ENCODE data around the gene LGI2. TPM values are rescaled to one million over a fixed set of nuclear protein-coding genes. Genes with fewer than 3 reads are reported as not detected.

Gene LGI2
- total and polyA plus RNA-seq, 2 of the 8 experiments (the other 6 are each of a cell fraction or from before 2014, with no cell fraction given): 2.3 to 4.0 TPM

DNA sequence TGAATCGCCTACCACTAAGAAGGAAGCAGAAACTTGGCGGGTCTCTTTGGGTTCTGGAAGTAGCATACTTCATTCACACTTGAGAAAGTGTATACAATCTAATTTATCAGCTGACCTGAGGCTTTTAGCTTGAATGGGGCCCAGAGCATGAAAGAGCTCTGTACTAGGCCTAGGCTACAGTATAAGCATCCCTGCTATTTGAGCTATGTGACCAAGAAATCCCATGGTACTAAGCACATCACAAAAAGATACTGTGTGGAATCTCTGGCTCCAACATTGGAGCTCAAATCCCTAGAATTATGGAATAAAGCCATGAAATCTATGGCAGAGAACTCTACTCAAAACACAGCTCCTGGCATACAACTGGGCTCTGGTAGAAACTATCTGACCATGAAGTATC is 74.0 kb downstream of the LGI2 start:
- Histone ChIP-seq H2BK120ac (replicated peaks; ENCODE audit: low read depth, low read length) (no peak overlapping the region), H3K23me2 (ENCODE audit: low read depth, low read length) (no peaks in the 10 kb centered on the region; the same call in 1 of the 2 replicates), H3K23ac (ENCODE audit: insufficient read length) (no peak overlapping the region), H3K14ac (ENCODE audit: insufficient read length) (no peak overlapping the region), H3K9me3 (ENCODE audit: insufficient read depth in 2 of 2, low read depth in 1 of 2, low read length in 1 of 2) (peaks cover 0 to 3% of the 10 kb centered on the region in 2 experiments; a peak in 2 of 4 replicates), H3K27me3 (replicated peaks in 1 of 4; ENCODE audit: control insufficient read depth in 3 of 4, extremely low read depth in 1 of 4, insufficient read depth in 3 of 4, low read length in 3 of 4) (no peaks in the 10 kb centered on the region), H3K4me2 (ENCODE audit: insufficient read depth in 1 of 2, low read depth in 2 of 2, low read length in 2 of 2) (no peak overlapping the region), H2BK20ac (ENCODE audit: low read length) (no peak overlapping the region), H4K20me1 (replicated peaks in 1 of 2; ENCODE audit: control insufficient read depth in 1 of 2, insufficient read depth in 2 of 2, low read length in 2 of 2) (no peaks in the 10 kb centered on the region), H3K9ac (replicated peaks in 1 of 4; ENCODE audit: extremely low read depth in 1 of 4, low read depth in 3 of 4, low read length in 3 of 4) (no peak overlapping the region), H3K79me2 (ENCODE audit: control insufficient read depth in 1 of 2, insufficient read depth in 2 of 2, low read length in 2 of 2) (no peaks in the 10 kb centered on the region), H3K4ac (replicated peaks; ENCODE audit: insufficient read length, low read depth, low read length) (no peak overlapping the region), H2BK12ac (ENCODE audit: low read depth, low read length) (no peak overlapping the region), H3K27ac (ENCODE audit: low read depth, low read length) (no peak overlapping the region), H3K79me1 (ENCODE audit: low read depth, low read length) (no peaks in the 10 kb centered on the region), H2BK5ac (ENCODE audit: low read depth, low read length) (no peak overlapping the region), H2BK15ac (ENCODE audit: low read length) (no peak overlapping the region), H3K56ac (replicated peaks; ENCODE audit: insufficient read length, low read depth, low read length) (no peak overlapping the region), H3K4me1 (replicated peaks in 1 of 4; ENCODE audit: control insufficient read depth in 3 of 4, insufficient read depth in 4 of 4, low read length in 3 of 4) (no peaks in the 10 kb centered on the region; a peak in 1 of 7 replicates), H3K18ac (ENCODE audit: extremely low read depth, low read length) (no peak overlapping the region), H3K36me3 (ENCODE audit: control insufficient read depth in 2 of 4, insufficient read depth in 4 of 4, low read length in 3 of 4) (no peaks in the 10 kb centered on the region), H3K4me3 (ENCODE audit: extremely low read depth in 1 of 4, insufficient read depth in 2 of 4, low read depth in 3 of 4, low read length in 4 of 4) (no peak overlapping the region), H2AFZ (ENCODE audit: low read length) (no peak overlapping the region), H4K8ac (ENCODE audit: extremely low read depth, insufficient read depth, low read length) (no peak overlapping the region), H4K5ac (ENCODE audit: insufficient read length, low read depth, low read length) (no peak overlapping the region), H2AK5ac (ENCODE audit: low read depth, low read length) (no peak overlapping the region), H4K91ac (replicated peaks; ENCODE audit: insufficient read length, low read length) (no peak overlapping the region)
- WGBS, 2 experiments (ENCODE audit: extremely low coverage in 1 of 2, insufficient coverage in 1 of 2, insufficient read length in 1 of 2, insufficient replicate concordance in 2 of 2, low coverage in 1 of 2, low lambda C conversion rate in 2 of 2, missing lambda C conversion rate in 1 of 2): 79% methylated on average over 2 of the region's 2 CpGs; no CpG with 5 or more reads in 1 of the 2 experiments
- CTCF ChIA-PET (ENCODE audit: partially characterized antibody): interaction anchor here (1.0 to 1.6 kb wide), 2 partner anchors 19 to 24 kb away, joined by 5 to 9 read pairs; no protein-coding TSS in a partner anchor
- no peak for DNase-seq (ENCODE audit: low read depth in 1 of 2, low spot score in 2 of 2)
- no peak for FAIRE-seq
- POLR2A ChIA-PET (ENCODE audit: partially characterized antibody): no interaction called here
- TF ChIP-seq NRF1 (IDR thresholded peaks at IDR 0.05; ENCODE audit: low read depth, low read length) (no peak), GTF2F1 (IDR thresholded peaks at IDR 0.05; ENCODE audit: borderline replicate concordance, low read depth, low read length) (no peak), NANOG (IDR thresholded peaks at IDR 0.05; ENCODE audit: insufficient read depth, low read depth, low read length, poor library complexity, severe bottlenecking) (no peak), TAF7 (optimal IDR thresholded peaks at IDR 0.05; ENCODE audit: borderline replicate concordance, low read depth, low read length) (no peak), TBP (IDR thresholded peaks at IDR 0.05; ENCODE audit: low read depth, low read length) (no peak), POLR2A (IDR thresholded peaks at IDR 0.05; ENCODE audit: control extremely low read depth in 1 of 2, low read depth in 2 of 2, low read length in 2 of 2) (no peak), ASH2L (IDR thresholded peaks at IDR 0.05; ENCODE audit: low read length) (no peak), YY1 (IDR thresholded peaks at IDR 0.05; ENCODE audit: low read depth, low read length) (no peak), SIN3A (conservative IDR thresholded peaks at IDR 0.05 in 1 of 2, IDR thresholded peaks at IDR 0.05 in 1 of 2; ENCODE audit: low read depth in 1 of 2, low read length in 2 of 2) (no peak)
- TF ChIP-seq, protein P1, sequence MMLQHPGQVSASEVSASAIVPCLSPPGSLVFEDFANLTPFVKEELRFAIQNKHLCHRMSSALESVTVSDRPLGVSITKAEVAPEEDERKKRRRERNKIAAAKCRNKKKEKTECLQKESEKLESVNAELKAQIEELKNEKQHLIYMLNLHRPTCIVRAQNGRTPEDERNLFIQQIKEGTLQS (IDR thresholded peaks at IDR 0.05; ENCODE audit: insufficient read depth, low read depth, low read length): no peak
- TF ChIP-seq, protein P2, sequence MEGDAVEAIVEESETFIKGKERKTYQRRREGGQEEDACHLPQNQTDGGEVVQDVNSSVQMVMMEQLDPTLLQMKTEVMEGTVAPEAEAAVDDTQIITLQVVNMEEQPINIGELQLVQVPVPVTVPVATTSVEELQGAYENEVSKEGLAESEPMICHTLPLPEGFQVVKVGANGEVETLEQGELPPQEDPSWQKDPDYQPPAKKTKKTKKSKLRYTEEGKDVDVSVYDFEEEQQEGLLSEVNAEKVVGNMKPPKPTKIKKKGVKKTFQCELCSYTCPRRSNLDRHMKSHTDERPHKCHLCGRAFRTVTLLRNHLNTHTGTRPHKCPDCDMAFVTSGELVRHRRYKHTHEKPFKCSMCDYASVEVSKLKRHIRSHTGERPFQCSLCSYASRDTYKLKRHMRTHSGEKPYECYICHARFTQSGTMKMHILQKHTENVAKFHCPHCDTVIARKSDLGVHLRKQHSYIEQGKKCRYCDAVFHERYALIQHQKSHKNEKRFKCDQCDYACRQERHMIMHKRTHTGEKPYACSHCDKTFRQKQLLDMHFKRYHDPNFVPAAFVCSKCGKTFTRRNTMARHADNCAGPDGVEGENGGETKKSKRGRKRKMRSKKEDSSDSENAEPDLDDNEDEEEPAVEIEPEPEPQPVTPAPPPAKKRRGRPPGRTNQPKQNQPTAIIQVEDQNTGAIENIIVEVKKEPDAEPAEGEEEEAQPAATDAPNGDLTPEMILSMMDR (IDR thresholded peaks at IDR 0.05; ENCODE audit: control extremely low read depth in 1 of 3, insufficient read depth in 1 of 3, low read depth in 1 of 3, low read length in 3 of 3): no peak

Data from H1 (cell line).